HepG2 (cell line): Measurements from ENCODE around the gene C4B. TPM values are rescaled to one million over a fixed set of nuclear protein-coding genes. Genes with fewer than 3 reads are reported as not detected.

ENCODE experiments used
- CHD4 ChIP-seq: fragments of 200-600 bp; sonication (generic); IDR thresholded peaks from 2 replicates; pipeline ENCODE4 v1.7.0; 2017; ENCODE audit warnings: mild to moderate bottlenecking, low read length, borderline replicate concordance
- KLF16 ChIP-seq, 2 experiments: sonication (generic) in 1 of 2; formaldehyde crosslinking in 1 of 2; IDR thresholded peaks; 2 replicates each; pipeline versions ENCODE4 v1.6.1 to v1.8.0; 2016 to 2023; ENCODE audit warnings: missing genetic modification reagents in 2 of 2, missing compliant biosample characterization in 1 of 2
- KMT2B ChIP-seq: IDR thresholded peaks from 2 replicates; pipeline ENCODE4 v1.6.1; 2016; ENCODE audit warnings: missing genetic modification reagents, missing compliant biosample characterization
- SCMH1 ChIP-seq: sonication (generic); formaldehyde crosslinking; IDR thresholded peaks from 2 replicates; pipeline ENCODE4 v1.9.0; 2021; ENCODE audit warnings: missing genetic modification reagents, mild to moderate bottlenecking, borderline replicate concordance
- SMC3 ChIP-seq: IDR thresholded peaks from 2 replicates; pipeline ENCODE4 v1.6.1; 2011; ENCODE audit warnings: low read length, improper control_type of control experiment
- SNRNP70 ChIP-seq: fragments of 200-400 bp; formaldehyde crosslinking; IDR thresholded peaks from 2 replicates; pipeline ENCODE4 v1.6.1; 2017; ENCODE audit warnings: mild to moderate bottlenecking, low read depth, low read length, moderate library complexity
- TAF15 ChIP-seq: fragments of 200-400 bp; formaldehyde crosslinking; IDR thresholded peaks from one replicate; pipeline ENCODE4 v1.6.1; 2018; ENCODE audit warnings: mild to moderate bottlenecking, low read depth, low read length; ENCODE audit not compliant: poor library complexity, severe bottlenecking
- TP53 ChIP-seq: sonication (generic); formaldehyde crosslinking; conservative IDR thresholded peaks from 2 replicates; pipeline ENCODE4 v1.4.0; 2020; ENCODE audit warnings: missing genetic modification reagents
- ZKSCAN1 ChIP-seq: fragments of 150-350 bp; IDR thresholded peaks from 2 replicates; pipeline ENCODE4 v1.6.1; 2014; ENCODE audit warnings: low read length
- ZNF292 ChIP-seq: sonication (generic); formaldehyde crosslinking; IDR thresholded peaks from 2 replicates; pipeline ENCODE4 v1.8.1; 2022; ENCODE audit warnings: mild to moderate bottlenecking, low read depth, missing genetic modification reagents, borderline replicate concordance
- polyA plus RNA-seq, 8 experiments: library from polyadenylated mRNA; depleted of rRNA in 3 of 8; stranded (reverse) in 7 of 8; unstranded in 1 of 8; fragments of >200 nt; fragmentation: Illumina TruSeq in 4 of 8; extraction: Trizol in 4 of 8; gene quantifications; 2 replicates each; pipeline versions ENCODE4 v1.2.1 to v1.2.3, GENCODE V29; 2011 to 2016; ENCODE audit warnings: low read depth in 4 of 8, missing spikeins in 1 of 8, mixed read lengths in 1 of 8; ENCODE audit not compliant: insufficient read depth in 1 of 8
- total RNA-seq, 5 experiments: library from RNA; depleted of rRNA; stranded (reverse); fragments of >200 nt; fragmentation: Illumina TruSeq; extraction: Trizol; gene quantifications; 2 replicates each; pipeline ENCODE4 v1.2.3, GENCODE V29; 2016; ENCODE audit warnings: low read depth in 1 of 5
- TF ChIP-seq, protein P1 (sequence below): sonication (generic); formaldehyde crosslinking; IDR thresholded peaks from 2 replicates; pipeline ENCODE4 v1.5.1; 2020; ENCODE audit warnings: mild to moderate bottlenecking, missing genetic modification reagents, moderate library complexity
- TF ChIP-seq, protein P2 (sequence below): sonication (generic); formaldehyde crosslinking; IDR thresholded peaks from 2 replicates; pipeline ENCODE4 v1.5.0; 2020; ENCODE audit warnings: missing genetic modification reagents
- TF ChIP-seq, protein P3 (sequence below): sonication (generic); formaldehyde crosslinking; IDR thresholded peaks from 2 replicates; pipeline ENCODE4 v1.9.0; 2021; ENCODE audit warnings: missing genetic modification reagents, borderline replicate concordance
- TF ChIP-seq, protein P4 (sequence below): sonication (generic); IDR thresholded peaks from 2 replicates; pipeline ENCODE4 v1.6.1; 2016; ENCODE audit warnings: low read depth, borderline replicate concordance
- TF ChIP-seq, protein P5 (sequence below): sonication (generic); formaldehyde crosslinking; IDR thresholded peaks from 2 replicates; pipeline ENCODE4 v1.4.0; 2020; ENCODE audit warnings: low read depth, mild to moderate bottlenecking, missing genetic modification reagents
- TF ChIP-seq, protein P6 (sequence below): sonication (generic); formaldehyde crosslinking; IDR thresholded peaks from 2 replicates; pipeline ENCODE4 v1.8.0; 2022; ENCODE audit warnings: missing genetic modification reagents, mild to moderate bottlenecking, inconsistent platforms, borderline replicate concordance
- TF ChIP-seq, protein P7 (sequence below): sonication (generic); formaldehyde crosslinking; IDR thresholded peaks from 2 replicates; pipeline ENCODE4 v1.4.0; 2020; ENCODE audit warnings: mild to moderate bottlenecking, missing genetic modification reagents

The C4B gene
- total and polyA plus RNA-seq, 2 of the 13 experiments (the other 11 are each of a cell fraction or from before 2014, with no cell fraction given): 167 to 538 TPM

DNA sequence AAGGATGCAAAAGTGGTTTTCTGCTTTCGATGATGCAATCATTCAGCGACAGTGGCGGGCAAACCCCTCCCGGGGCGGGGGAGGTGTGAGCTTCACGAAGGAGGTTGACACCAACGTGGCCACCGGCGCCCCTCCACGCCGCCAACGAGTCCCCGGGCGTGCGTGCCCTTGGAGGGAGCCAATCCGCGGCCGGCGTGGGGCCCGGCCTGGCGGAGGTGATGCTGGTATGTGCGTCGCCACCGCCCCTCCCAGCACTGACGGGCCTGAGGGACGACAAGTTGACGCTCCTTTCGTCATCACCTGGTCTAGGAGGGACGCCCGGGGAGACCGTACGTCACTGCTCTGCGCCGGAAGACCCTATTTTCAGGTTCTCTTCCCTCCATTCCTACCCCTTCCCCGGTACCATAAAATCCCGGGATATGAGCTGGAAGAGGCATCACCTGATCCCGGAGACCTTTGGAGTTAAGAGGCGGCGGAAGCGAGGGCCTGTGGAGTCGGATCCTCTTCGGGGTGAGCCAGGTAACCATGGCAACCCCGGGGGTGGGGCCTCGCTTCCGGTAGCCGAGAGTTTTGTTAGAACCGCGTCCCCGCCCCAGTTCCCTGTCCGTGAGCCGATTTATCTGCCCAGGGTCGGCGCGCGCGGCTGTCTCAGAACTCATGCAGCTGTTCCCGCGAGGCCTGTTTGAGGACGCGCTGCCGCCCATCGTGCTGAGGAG is 42.4 kb upstream of the C4B start, which contains the start of gene DXO (continued):
- TF ChIP-seq, protein P1, sequence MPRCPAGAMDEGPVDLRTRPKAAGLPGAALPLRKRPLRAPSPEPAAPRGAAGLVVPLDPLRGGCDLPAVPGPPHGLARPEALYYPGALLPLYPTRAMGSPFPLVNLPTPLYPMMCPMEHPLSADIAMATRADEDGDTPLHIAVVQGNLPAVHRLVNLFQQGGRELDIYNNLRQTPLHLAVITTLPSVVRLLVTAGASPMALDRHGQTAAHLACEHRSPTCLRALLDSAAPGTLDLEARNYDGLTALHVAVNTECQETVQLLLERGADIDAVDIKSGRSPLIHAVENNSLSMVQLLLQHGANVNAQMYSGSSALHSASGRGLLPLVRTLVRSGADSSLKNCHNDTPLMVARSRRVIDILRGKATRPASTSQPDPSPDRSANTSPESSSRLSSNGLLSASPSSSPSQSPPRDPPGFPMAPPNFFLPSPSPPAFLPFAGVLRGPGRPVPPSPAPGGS: peak; percentile 66
- TF ChIP-seq, protein P2, sequence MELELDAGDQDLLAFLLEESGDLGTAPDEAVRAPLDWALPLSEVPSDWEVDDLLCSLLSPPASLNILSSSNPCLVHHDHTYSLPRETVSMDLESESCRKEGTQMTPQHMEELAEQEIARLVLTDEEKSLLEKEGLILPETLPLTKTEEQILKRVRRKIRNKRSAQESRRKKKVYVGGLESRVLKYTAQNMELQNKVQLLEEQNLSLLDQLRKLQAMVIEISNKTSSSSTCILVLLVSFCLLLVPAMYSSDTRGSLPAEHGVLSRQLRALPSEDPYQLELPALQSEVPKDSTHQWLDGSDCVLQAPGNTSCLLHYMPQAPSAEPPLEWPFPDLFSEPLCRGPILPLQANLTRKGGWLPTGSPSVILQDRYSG (CRISPR knock-in tag): peak; percentile 39
- TF ChIP-seq, protein P3, sequence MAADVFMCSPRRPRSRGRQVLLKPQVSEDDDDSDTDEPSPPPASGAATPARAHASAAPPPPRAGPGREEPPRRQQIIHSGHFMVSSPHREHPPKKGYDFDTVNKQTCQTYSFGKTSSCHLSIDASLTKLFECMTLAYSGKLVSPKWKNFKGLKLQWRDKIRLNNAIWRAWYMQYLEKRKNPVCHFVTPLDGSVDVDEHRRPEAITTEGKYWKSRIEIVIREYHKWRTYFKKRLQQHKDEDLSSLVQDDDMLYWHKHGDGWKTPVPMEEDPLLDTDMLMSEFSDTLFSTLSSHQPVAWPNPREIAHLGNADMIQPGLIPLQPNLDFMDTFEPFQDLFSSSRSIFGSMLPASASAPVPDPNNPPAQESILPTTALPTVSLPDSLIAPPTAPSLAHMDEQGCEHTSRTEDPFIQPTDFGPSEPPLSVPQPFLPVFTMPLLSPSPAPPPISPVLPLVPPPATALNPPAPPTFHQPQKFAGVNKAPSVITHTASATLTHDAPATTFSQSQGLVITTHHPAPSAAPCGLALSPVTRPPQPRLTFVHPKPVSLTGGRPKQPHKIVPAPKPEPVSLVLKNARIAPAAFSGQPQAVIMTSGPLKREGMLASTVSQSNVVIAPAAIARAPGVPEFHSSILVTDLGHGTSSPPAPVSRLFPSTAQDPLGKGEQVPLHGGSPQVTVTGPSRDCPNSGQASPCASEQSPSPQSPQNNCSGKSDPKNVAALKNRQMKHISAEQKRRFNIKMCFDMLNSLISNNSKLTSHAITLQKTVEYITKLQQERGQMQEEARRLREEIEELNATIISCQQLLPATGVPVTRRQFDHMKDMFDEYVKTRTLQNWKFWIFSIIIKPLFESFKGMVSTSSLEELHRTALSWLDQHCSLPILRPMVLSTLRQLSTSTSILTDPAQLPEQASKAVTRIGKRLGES (CRISPR knock-in tag): no peak; the same call in 1 of the 2 replicates
- TF ChIP-seq TP53 (no peak), SNRNP70 (no peak), TAF15 (peak; percentile 76), KLF16 (CRISPR knock-in tag; IDR thresholded peaks at IDR 0.05) (peak; percentile 60 to 94; a peak in 2 of 4 replicates), KMT2B (CRISPR knock-in tag) (peak; percentile 94), SMC3 (peak; percentile 13; the same call in 1 of the 2 replicates), SCMH1 (CRISPR knock-in tag) (no peak), CHD4 (no peak), ZKSCAN1 (no peak), ZNF292 (no peak; the same call in 1 of the 2 replicates)
- TF ChIP-seq, protein P4, sequence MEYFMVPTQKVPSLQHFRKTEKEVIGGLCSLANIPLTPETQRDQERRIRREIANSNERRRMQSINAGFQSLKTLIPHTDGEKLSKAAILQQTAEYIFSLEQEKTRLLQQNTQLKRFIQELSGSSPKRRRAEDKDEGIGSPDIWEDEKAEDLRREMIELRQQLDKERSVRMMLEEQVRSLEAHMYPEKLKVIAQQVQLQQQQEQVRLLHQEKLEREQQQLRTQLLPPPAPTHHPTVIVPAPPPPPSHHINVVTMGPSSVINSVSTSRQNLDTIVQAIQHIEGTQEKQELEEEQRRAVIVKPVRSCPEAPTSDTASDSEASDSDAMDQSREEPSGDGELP: peak; percentile 71; the same call in 1 of the 2 replicates
- TF ChIP-seq, protein P5, sequence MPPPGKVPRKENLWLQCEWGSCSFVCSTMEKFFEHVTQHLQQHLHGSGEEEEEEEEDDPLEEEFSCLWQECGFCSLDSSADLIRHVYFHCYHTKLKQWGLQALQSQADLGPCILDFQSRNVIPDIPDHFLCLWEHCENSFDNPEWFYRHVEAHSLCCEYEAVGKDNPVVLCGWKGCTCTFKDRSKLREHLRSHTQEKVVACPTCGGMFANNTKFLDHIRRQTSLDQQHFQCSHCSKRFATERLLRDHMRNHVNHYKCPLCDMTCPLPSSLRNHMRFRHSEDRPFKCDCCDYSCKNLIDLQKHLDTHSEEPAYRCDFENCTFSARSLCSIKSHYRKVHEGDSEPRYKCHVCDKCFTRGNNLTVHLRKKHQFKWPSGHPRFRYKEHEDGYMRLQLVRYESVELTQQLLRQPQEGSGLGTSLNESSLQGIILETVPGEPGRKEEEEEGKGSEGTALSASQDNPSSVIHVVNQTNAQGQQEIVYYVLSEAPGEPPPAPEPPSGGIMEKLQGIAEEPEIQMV (CRISPR knock-in tag): peak; percentile 83
- TF ChIP-seq, protein P6, sequence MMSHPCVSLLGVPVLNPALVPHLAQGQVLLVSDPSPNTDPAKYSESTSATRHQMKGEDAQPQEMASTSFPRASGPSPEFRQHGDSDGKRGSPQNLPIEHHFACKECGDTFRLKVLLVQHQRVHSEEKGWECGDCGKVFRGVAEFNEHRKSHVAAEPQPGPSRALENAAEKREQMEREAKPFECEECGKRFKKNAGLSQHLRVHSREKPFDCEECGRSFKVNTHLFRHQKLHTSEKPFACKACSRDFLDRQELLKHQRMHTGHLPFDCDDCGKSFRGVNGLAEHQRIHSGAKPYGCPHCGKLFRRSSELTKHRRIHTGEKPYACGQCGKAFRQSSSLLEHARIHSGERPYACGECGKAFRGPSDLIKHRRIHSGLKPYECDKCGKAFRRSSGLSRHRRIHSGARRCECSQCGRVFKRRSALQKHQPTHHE (CRISPR knock-in tag): peak; percentile 19; the same call in 1 of the 2 replicates
- TF ChIP-seq, protein P7, sequence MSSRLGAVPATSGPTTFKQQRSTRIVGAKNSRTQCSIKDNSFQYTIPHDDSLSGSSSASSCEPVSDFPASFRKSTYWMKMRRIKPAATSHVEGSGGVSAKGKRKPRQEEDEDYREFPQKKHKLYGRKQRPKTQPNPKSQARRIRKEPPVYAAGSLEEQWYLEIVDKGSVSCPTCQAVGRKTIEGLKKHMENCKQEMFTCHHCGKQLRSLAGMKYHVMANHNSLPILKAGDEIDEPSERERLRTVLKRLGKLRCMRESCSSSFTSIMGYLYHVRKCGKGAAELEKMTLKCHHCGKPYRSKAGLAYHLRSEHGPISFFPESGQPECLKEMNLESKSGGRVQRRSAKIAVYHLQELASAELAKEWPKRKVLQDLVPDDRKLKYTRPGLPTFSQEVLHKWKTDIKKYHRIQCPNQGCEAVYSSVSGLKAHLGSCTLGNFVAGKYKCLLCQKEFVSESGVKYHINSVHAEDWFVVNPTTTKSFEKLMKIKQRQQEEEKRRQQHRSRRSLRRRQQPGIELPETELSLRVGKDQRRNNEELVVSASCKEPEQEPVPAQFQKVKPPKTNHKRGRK (CRISPR knock-in tag): no peak
